K562 (cell line): Measurements from ENCODE around the gene ACER3. TPM values are rescaled to one million over a fixed set of nuclear protein-coding genes. Genes with fewer than 3 reads are reported as not detected.

Experiments
- ARID2 ChIP-seq: fragments of 450-650 bp; IDR thresholded peaks from 2 replicates; pipeline ENCODE4 v1.6.1; 2017; ENCODE audit warnings: antibody characterized with exemption, mild to moderate bottlenecking
- CC2D1A ChIP-seq: fragments of 450-650 bp; IDR thresholded peaks from 2 replicates; pipeline ENCODE4 v1.6.1; 2017; ENCODE audit warnings: mild to moderate bottlenecking
- FOXJ3 ChIP-seq: sonication (generic); formaldehyde crosslinking; IDR thresholded peaks from 2 replicates; pipeline ENCODE4 v1.4.0; 2020; ENCODE audit warnings: mild to moderate bottlenecking, missing genetic modification reagents
- MAFK ChIP-seq: IDR thresholded peaks from 2 replicates; pipeline ENCODE4 v1.6.1; 2011; ENCODE audit warnings: low read length, improper control_type of control experiment
- MAZ ChIP-seq, 2 experiments: fragments of 450-650 bp in 1 of 2; sonication (generic) in 1 of 2; formaldehyde crosslinking; IDR thresholded peaks in 1 of 2; conservative IDR thresholded peaks in 1 of 2; 2 replicates each; pipeline versions ENCODE4 v1.4.0 to v1.5.0; 2020; ENCODE audit warnings: mild to moderate bottlenecking in 1 of 2, missing genetic modification reagents in 1 of 2
- RB1 ChIP-seq: fragments of 450-650 bp; IDR thresholded peaks from 2 replicates; pipeline ENCODE4 v1.6.1; 2017; ENCODE audit warnings: low read depth, mild to moderate bottlenecking
- RBM14 ChIP-seq: fragments of 200-400 bp; formaldehyde crosslinking; IDR thresholded peaks from 2 replicates; pipeline ENCODE4 v1.6.1; 2018; ENCODE audit warnings: low read depth, mild to moderate bottlenecking, low read length, moderate library complexity, borderline replicate concordance; ENCODE audit not compliant: insufficient read depth
- ZNF354B ChIP-seq: fragments of 250-450 bp; sonication (Bioruptor Pico); IDR thresholded peaks from 2 replicates; pipeline ENCODE4 v1.4.0; 2020
- polyA plus RNA-seq, 8 experiments: library from polyadenylated mRNA; depleted of rRNA in 4 of 8; stranded (reverse) in 5 of 8; unstranded in 3 of 8; fragments of >200 nt; fragmentation: Nextera tagmentation in 2 of 8; fragmentation: Illumina TruSeq in 1 of 8; extraction: Ambion mirVana in 2 of 8; extraction: Trizol in 1 of 8; gene quantifications; 2 replicates each; pipeline versions ENCODE4 v1.2.1 to v1.2.3, GENCODE V29; 2011 to 2014; ENCODE audit warnings: inconsistent platforms in 1 of 8, missing spikeins in 1 of 8
- total RNA-seq, 7 experiments: library from RNA; depleted of rRNA in 6 of 7; stranded (reverse); fragments of >200 nt in 6 of 7; fragmentation: Illumina TruSeq in 2 of 7; extraction: Trizol in 2 of 7; gene quantifications; 2 replicates each; pipeline versions ENCODE4 v1.2.1 to v1.2.3, GENCODE V29; 2011 to 2021; ENCODE audit warnings: low replicate concordance in 1 of 7
- TF ChIP-seq, protein P1 (sequence below): fragments of 450-650 bp; formaldehyde crosslinking; IDR thresholded peaks from 2 replicates; pipeline ENCODE4 v1.4.0; 2020; ENCODE audit warnings: mild to moderate bottlenecking, moderate library complexity
- TF ChIP-seq, protein P2 (sequence below), 2 experiments: fragments of 450-650 bp; IDR thresholded peaks; 2 replicates each; pipeline ENCODE4 v1.6.1; 2016
- TF ChIP-seq, protein P3 (sequence below): IDR thresholded peaks from 2 replicates; pipeline ENCODE4 v1.6.1; 2011; ENCODE audit warnings: borderline replicate concordance, low read depth, mild to moderate bottlenecking, moderate library complexity, low read length; ENCODE audit not compliant: insufficient read depth, poor library complexity, severe bottlenecking
- TF ChIP-seq, protein P4 (sequence below), 2 experiments: fragments of 250-450 bp in 1 of 2; fragments of 450-650 bp in 1 of 2; sonication (Bioruptor Pico) in 1 of 2; IDR thresholded peaks; 2 replicates each; pipeline versions ENCODE4 v1.6.1 to v1.8.0; 2016 to 2021; ENCODE audit warnings: mild to moderate bottlenecking in 2 of 2, moderate library complexity in 2 of 2, missing compliant biosample characterization in 1 of 2, missing genetic modification characterization in 1 of 2
- TF ChIP-seq, protein P5 (sequence below): fragments of 450-650 bp; IDR thresholded peaks from 2 replicates; pipeline ENCODE4 v1.6.1; 2016; ENCODE audit warnings: low read depth, mild to moderate bottlenecking, moderate library complexity

ACER3 gene
- total and polyA plus RNA-seq, 9 of the 15 experiments (the other 6 are each of a cell fraction or from before 2014, with no cell fraction given): 2.0 to 23.8 (median 9.5) TPM

DNA sequence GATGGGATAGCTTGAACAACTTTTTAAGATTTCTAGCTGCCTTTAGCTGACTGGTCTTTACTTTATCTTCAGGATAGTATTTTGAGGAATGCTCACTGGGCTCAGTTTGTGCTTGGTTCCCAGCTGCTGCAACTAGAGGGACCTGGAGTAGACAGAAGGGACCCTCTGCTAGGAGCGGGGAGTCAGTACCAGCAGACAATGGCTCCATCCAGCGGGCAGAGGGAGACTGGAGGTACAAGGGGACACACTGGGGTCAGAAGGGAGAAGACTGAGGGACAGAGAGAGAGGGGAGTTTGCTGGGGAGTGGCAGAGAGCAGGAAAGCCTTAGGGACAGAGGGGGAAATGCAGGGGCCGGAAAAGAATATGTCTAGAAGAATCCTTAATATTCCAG, 22.0 kb upstream of the ACER3 start (continued):
- TF ChIP-seq, protein P1, sequence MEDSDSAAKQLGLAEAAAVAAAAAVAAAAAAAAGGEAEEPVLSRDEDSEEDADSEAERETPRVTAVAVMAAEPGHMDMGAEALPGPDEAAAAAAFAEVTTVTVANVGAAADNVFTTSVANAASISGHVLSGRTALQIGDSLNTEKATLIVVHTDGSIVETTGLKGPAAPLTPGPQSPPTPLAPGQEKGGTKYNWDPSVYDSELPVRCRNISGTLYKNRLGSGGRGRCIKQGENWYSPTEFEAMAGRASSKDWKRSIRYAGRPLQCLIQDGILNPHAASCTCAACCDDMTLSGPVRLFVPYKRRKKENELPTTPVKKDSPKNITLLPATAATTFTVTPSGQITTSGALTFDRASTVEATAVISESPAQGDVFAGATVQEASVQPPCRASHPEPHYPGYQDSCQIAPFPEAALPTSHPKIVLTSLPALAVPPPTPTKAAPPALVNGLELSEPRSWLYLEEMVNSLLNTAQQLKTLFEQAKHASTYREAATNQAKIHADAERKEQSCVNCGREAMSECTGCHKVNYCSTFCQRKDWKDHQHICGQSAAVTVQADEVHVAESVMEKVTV (CRISPR knock-in tag): peak; percentile 81
- peak; percentile 92 for TF ChIP-seq CC2D1A
- peak; percentile 46; the same call in 1 of the 2 replicates for TF ChIP-seq RB1
- TF ChIP-seq, protein P2, sequence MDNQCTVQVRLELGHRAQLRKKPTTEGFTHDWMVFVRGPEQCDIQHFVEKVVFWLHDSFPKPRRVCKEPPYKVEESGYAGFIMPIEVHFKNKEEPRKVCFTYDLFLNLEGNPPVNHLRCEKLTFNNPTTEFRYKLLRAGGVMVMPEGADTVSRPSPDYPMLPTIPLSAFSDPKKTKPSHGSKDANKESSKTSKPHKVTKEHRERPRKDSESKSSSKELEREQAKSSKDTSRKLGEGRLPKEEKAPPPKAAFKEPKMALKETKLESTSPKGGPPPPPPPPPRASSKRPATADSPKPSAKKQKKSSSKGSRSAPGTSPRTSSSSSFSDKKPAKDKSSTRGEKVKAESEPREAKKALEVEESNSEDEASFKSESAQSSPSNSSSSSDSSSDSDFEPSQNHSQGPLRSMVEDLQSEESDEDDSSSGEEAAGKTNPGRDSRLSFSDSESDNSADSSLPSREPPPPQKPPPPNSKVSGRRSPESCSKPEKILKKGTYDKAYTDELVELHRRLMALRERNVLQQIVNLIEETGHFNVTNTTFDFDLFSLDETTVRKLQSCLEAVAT (IDR thresholded peaks at IDR 0.05): peak; percentile 14 to 79; a peak in 3 of 4 replicates
- TF ChIP-seq, protein P3, sequence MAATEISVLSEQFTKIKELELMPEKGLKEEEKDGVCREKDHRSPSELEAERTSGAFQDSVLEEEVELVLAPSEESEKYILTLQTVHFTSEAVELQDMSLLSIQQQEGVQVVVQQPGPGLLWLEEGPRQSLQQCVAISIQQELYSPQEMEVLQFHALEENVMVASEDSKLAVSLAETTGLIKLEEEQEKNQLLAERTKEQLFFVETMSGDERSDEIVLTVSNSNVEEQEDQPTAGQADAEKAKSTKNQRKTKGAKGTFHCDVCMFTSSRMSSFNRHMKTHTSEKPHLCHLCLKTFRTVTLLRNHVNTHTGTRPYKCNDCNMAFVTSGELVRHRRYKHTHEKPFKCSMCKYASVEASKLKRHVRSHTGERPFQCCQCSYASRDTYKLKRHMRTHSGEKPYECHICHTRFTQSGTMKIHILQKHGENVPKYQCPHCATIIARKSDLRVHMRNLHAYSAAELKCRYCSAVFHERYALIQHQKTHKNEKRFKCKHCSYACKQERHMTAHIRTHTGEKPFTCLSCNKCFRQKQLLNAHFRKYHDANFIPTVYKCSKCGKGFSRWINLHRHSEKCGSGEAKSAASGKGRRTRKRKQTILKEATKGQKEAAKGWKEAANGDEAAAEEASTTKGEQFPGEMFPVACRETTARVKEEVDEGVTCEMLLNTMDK: peak; percentile 11
- TF ChIP-seq, protein P4, sequence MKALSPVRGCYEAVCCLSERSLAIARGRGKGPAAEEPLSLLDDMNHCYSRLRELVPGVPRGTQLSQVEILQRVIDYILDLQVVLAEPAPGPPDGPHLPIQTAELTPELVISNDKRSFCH (CRISPR knock-in tag; IDR thresholded peaks at IDR 0.05): no peak
- TF ChIP-seq, protein P4 (tag; IDR thresholded peaks at IDR 0.05): no peak
- peak; percentile 96 for TF ChIP-seq ARID2
- TF ChIP-seq MAZ (CRISPR knock-in tag; conservative IDR thresholded peaks at IDR 0.05 in 1 of 2, IDR thresholded peaks at IDR 0.05 in 1 of 2): peak in 1 of 2 experiments; percentile 21; a peak in 1 of 4 replicates
- TF ChIP-seq, protein P5, sequence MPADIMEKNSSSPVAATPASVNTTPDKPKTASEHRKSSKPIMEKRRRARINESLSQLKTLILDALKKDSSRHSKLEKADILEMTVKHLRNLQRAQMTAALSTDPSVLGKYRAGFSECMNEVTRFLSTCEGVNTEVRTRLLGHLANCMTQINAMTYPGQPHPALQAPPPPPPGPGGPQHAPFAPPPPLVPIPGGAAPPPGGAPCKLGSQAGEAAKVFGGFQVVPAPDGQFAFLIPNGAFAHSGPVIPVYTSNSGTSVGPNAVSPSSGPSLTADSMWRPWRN: no peak
- TF ChIP-seq MAFK: no peak
- no peak for TF ChIP-seq RBM14
- no peak for TF ChIP-seq ZNF354B (CRISPR knock-in tag)
- TF ChIP-seq FOXJ3 (CRISPR knock-in tag): no peak
